GM12874 (cell line): ENCODE measurements around the gene NOL8.

Source experiments
- CTCF ChIP-seq: IDR thresholded peaks from 2 replicates; pipeline ENCODE4 v1.5.1; 2011; ENCODE audit warnings: low read depth, mild to moderate bottlenecking, control low read depth, low read length, moderate library complexity; ENCODE audit not compliant: insufficient read depth

The NOL8 gene

GRCh38 chr9:92325269-92325990, at the start of gene NOL8, which contains the start of gene CENPP:
Gene NOL8, minus strand, starts transcription at chr9:92325350. Its CDS starts 1,189 bp downstream, at chr9:92324161.
Gene CENPP, plus strand, starts transcription at chr9:92325953.
- TF ChIP-seq CTCF, result no peak

GRCh38 chr9:92373167-92373566, 48.0 kb upstream of the NOL8 start:
- no peak for TF ChIP-seq CTCF

- no peak for TF ChIP-seq CTCF
These were observed 43.9 kb upstream of the NOL8 start for GRCh38 chr9:92369075-92369474.

- TF ChIP-seq CTCF, result no peak
These were observed 34.9 kb upstream of the NOL8 start for GRCh38 chr9:92360083-92360482.

- TF ChIP-seq CTCF, result no peak
These were observed 34.3 kb upstream of the NOL8 start for GRCh38 chr9:92359394-92359995.

- TF ChIP-seq CTCF, result no peak
These were observed 27.9 kb upstream of the NOL8 start for GRCh38 chr9:92353051-92353450.

GRCh38 chr9:92350740-92351133, 25.6 kb upstream of the NOL8 start:
- no peak for TF ChIP-seq CTCF
